HPDE6-E6E7 (cell line): ENCODE measurements around the gene SEC11A.
"Not testable (repeated sequence)": the region's sequence is repeated elsewhere in the genome, so short reads cannot be mapped to it uniquely, and the experiment has no call there.

Experiments used
- DNase-seq: peaks from one replicate; pipeline ENCODE4 v3.0.0; 2011; ENCODE audit warnings: missing footprints; ENCODE audit errors: extremely low spot score

Gene SEC11A

GRCh38 chr15:84642640-84643039 lies 73.3 kb downstream of the SEC11A start:
- not testable (repeated sequence) for DNase-seq

GRCh38 chr15:84641871-84642270 lies 74.1 kb downstream of the SEC11A start:
- not testable (repeated sequence) for DNase-seq

- DNase-seq: no peak
Observed at GRCh38 chr15:84638103-84638502, 77.8 kb downstream of the SEC11A start.

GRCh38 chr15:84634228-84634837 lies 81.6 kb downstream of the SEC11A start:
- no peak for DNase-seq

GRCh38 chr15:84633311-84634227 lies 82.4 kb downstream of the SEC11A start:
- DNase-seq: no peak

GRCh38 chr15:84631706-84632272 lies 84.2 kb downstream of the SEC11A start:
- no peak for DNase-seq

GRCh38 chr15:84629033-84629432 lies 86.9 kb downstream of the SEC11A start:
- no peak for DNase-seq

- DNase-seq: no peak
Observed at GRCh38 chr15:84625123-84625522, 90.8 kb downstream of the SEC11A start.

GRCh38 chr15:84624359-84624758 lies 91.6 kb downstream of the SEC11A start:
- DNase-seq: no peak

GRCh38 chr15:84621358-84621979 lies 94.5 kb downstream of the SEC11A start:
- DNase-seq: no peak

GRCh38 chr15:84620626-84621025 lies 95.3 kb downstream of the SEC11A start:
- no peak for DNase-seq
